22Rv1 (cell line): ENCODE measurements around the gene APOBEC3G.

Experiments used
- CTCF ChIP-seq: fragments of 450-650 bp; IDR thresholded peaks from 2 replicates; pipeline ENCODE4 v1.5.1; 2017; ENCODE audit warnings: mild to moderate bottlenecking
- ZFX ChIP-seq: fragments of 450-650 bp; IDR thresholded peaks from 2 replicates; pipeline ENCODE4 v1.6.1; 2017; ENCODE audit warnings: antibody characterized with exemption, borderline replicate concordance

- no peak for TF ChIP-seq CTCF
- no peak for TF ChIP-seq ZFX
Measured at GRCh38 chr22:39090426-39091064, 13.5 kb downstream of the APOBEC3G start.
